GM21529 (cell line): Measurements from ENCODE around the gene KLHDC1.
"Not testable (repeated sequence)": the region's sequence is repeated elsewhere in the genome, so short reads cannot be mapped to it uniquely, and the experiment has no call there.

Source experiments
- ATAC-seq: cut with Tn5 transposase; IDR thresholded peaks from one replicate; pipeline ENCODE4 v1.9.1; 2021; ENCODE audit not compliant: unreplicated experiment

KLHDC1 gene

GRCh38 chr14:49692811-49693734 is at the start of gene KLHDC1:
Gene KLHDC1, plus strand, starts transcription at chr14:49693120. Its CDS starts 75 bp downstream, at chr14:49693195.
- ATAC-seq: peak; percentile 63

- ATAC-seq: no peak
These were observed 39.4 kb upstream of the KLHDC1 start for GRCh38 chr14:49653508-49653907.

- no peak for ATAC-seq
These were observed 38.4 kb upstream of the KLHDC1 start for GRCh38 chr14:49654511-49654910.

GRCh38 chr14:49657500-49657899 is 35.4 kb upstream of the KLHDC1 start:
- ATAC-seq: not testable (repeated sequence)

GRCh38 chr14:49659526-49660455 is 33.1 kb upstream of the KLHDC1 start:
- no peak for ATAC-seq

- ATAC-seq: no peak
These were observed 22.4 kb upstream of the KLHDC1 start for GRCh38 chr14:49670475-49670874.

DNA sequence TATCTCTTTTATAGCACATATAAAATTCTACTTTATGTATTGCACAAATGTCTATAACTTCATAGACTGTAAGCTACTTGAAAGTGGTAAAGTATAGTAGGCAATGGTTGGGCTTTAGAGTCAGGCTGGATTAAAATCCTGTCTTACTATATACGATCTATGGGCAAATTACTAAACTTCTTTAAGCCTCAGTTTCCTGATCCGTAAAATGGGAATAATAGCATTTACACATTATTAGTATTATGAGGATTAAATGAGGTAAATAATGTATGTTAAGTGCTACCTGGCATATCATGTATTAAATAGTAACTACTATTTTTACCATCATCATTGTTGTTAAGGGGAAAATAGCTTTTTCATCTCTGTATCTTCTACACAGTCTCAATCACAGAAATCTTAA is 19.3 kb upstream of the KLHDC1 start:
- ATAC-seq: no peak

DNA sequence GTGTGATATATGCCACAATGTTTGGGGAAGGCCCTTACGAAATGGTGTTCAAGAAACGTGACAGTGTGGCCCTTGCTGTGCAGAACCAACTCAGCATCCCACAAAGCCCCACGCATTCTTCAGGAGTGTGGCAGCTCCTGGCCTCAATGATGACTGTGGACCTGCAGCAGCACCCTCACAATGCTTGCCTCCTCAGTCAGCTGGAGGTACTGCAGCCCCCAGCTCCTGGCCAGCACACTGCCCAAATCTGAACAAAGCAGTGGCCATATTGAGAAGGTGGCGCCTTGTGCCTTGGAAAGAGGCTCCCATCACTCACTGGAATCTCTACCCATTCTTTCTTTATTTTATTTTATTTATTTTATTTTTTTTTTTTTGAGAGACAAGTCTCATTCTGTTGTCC is 15.3 kb upstream of the KLHDC1 start:
- no peak for ATAC-seq

DNA sequence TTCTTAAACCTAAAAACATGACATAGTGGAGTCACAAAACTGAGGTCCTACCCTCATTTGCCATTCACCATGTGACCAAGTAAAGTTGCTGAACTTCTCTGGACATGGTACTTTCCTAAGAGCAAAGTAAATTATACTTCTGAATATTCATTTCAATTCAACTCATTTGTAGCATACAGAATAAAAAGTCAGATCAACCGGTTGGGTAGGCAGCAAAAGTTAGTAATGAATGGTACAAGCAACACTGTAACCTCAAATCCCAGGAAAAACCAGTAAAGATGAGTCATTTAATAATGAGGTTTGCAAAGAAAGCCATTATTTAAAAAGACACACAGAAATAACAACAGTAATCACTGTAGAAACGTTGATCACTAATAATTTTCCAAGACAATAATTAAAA is 13.6 kb upstream of the KLHDC1 start:
- ATAC-seq: no peak

DNA sequence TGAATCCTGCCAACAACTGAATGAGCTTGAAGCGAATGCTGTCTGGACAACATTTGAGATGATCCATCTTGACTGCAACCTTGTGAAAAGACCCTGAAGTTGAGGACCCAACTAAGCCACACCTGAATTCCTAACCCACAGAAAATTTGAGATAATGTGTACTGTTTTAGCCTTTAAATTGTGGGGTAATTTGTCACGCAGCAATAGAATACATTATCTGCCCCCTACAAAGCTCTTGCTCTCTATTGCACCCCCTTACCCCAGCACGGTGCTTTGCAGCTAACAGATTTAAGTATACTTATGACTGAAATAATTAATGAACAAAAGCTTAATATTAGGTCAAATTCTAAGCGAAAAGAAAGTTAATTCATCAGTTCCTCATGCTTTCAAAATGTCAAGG is 6.5 kb upstream of the KLHDC1 start:
- no peak for ATAC-seq

GRCh38 chr14:49687942-49688700 is 4.8 kb upstream of the KLHDC1 start, which contains the start of gene POLE2:
Gene POLE2, minus strand, starts transcription at chr14:49688214. Its CDS starts 11 bp downstream, at chr14:49688203.
- ATAC-seq: peak; percentile 85

DNA sequence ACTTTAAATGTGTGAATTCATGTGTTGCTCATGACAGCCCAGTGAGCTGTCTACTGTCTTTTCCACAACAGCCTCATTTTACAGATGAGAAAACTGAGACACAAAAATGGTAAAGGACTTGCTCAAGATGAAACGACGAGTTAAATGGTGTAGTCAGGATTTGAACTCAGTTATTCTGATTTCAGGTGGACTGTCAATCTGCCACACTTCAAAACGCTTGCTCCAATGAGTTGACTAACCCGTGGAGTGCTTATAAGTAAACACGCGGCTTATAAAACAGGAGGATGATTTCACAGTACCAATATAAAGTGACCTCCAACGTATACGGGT is 4.3 kb upstream of the KLHDC1 start:
- no peak for ATAC-seq

DNA sequence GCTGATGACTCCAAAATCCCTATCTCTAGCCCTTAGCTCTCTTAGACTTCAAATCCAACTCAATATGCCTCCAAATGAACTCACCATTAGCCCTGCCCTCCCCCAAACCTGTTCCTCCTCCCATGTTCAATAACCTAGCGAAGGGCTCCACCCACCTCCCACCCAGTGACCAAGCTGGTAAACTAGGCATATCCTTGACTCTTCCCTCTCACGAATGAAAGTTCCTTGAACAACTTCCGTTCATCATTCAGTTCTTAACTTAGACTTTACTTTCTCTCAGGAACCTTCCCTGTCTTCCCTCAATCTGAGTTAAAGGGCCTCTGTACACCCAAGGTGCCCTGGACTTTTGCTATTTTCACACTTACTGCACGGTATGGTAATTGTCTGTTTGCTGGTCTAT is 1.9 kb upstream of the KLHDC1 start:
- no peak for ATAC-seq

GRCh38 chr14:49692193-49692757 is 645 bp upstream of the KLHDC1 start:
- ATAC-seq: no peak

- ATAC-seq: not testable (repeated sequence)
These were observed 810 bp downstream of the KLHDC1 start for GRCh38 chr14:49693735-49694124.

DNA sequence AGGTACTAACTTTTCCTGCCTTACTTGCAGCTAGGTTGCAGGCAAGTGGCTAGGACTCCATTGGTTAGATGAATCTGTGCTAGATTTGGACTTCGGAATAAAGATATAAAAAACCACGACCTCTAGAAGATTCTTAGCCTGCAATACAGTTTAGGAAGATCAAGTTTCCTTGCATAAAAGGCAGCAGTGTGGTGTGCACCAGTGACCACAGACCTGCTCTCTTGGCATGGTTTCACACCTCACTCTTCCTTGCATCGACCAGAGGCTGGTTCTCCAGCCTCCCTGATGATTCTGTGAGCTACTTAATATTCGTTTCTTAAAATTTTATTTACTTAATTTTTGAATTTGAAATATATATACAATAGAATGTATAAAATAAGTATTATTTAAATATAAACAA is 9.8 kb downstream of the KLHDC1 start:
- no peak for ATAC-seq

GRCh38 chr14:49703965-49704364 is 11.0 kb downstream of the KLHDC1 start:
- ATAC-seq: no peak

DNA sequence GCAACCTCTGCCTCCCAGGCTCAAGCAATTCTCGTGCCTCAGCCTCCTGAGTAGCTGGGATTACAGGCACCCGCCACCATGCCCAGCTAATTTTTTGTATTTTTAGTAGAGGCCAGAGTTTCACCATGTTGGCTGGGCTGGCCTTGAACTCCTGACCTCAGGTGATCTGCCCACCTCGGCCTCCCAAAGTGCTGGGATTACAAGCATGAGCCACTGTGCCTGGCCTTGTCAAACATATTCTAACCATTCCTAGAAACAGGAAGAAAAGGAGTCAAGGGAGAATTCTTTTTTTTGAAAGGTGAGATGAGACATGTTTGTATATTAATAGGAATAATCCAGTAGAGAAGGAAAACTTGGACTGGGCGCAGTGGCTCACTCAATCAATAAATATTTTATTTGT is 11.6 kb downstream of the KLHDC1 start:
- ATAC-seq: not testable (repeated sequence)

- ATAC-seq: not testable (repeated sequence)
These were observed 18.1 kb downstream of the KLHDC1 start for GRCh38 chr14:49710993-49711392.

- ATAC-seq: no peak
These were observed 27.8 kb downstream of the KLHDC1 start for GRCh38 chr14:49720744-49721143.
